GM13976 (cell line): Measurements from ENCODE around the gene BEND5.

Source experiments
- DNase-seq: peaks from one replicate; pipeline ENCODE4 v3.0.0; 2012; ENCODE audit warnings: low spot score
- in situ Hi-C: fragments of 300-500 bp; cut with MboI; formaldehyde crosslinking; loops from one replicate; pipeline ENCODE4 v1.12.0; 2022; ENCODE audit warnings: low sequenced_read_pairs, mixed read lengths, inconsistent platforms; ENCODE audit not compliant: unreplicated experiment
- TF ChIP-seq, protein P1 (sequence below): IDR thresholded peaks from 2 replicates; pipeline ENCODE4 v1.5.1; 2012; ENCODE audit warnings: borderline replicate concordance, mild to moderate bottlenecking; ENCODE audit not compliant: insufficient read depth; ENCODE audit errors: extremely low read depth, missing control alignments, control extremely low read depth

Gene BEND5

DNA sequence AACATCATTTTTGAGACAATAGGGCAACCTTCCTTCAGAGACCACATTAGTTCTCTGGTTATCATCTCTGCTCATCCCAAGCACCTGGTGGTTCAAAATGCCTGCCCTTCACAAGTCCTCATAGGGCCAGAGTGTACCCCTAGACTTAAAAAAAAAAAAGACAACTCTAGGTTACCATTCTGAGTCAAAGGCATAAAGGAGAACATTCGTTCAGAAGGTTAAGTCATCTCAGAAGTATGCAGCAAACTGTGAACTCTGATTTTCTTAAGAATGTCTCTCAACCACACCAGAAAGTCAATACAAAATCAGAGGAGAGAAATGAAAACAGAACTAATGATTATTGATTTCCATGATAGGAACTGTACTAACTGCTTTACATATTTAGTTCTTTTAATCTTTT lies 9.2 kb upstream of the BEND5 start:
- DNase-seq, result no peak
- TF ChIP-seq, protein P1, sequence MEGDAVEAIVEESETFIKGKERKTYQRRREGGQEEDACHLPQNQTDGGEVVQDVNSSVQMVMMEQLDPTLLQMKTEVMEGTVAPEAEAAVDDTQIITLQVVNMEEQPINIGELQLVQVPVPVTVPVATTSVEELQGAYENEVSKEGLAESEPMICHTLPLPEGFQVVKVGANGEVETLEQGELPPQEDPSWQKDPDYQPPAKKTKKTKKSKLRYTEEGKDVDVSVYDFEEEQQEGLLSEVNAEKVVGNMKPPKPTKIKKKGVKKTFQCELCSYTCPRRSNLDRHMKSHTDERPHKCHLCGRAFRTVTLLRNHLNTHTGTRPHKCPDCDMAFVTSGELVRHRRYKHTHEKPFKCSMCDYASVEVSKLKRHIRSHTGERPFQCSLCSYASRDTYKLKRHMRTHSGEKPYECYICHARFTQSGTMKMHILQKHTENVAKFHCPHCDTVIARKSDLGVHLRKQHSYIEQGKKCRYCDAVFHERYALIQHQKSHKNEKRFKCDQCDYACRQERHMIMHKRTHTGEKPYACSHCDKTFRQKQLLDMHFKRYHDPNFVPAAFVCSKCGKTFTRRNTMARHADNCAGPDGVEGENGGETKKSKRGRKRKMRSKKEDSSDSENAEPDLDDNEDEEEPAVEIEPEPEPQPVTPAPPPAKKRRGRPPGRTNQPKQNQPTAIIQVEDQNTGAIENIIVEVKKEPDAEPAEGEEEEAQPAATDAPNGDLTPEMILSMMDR, result no peak
- in situ Hi-C loops, result no loop called here

DNA sequence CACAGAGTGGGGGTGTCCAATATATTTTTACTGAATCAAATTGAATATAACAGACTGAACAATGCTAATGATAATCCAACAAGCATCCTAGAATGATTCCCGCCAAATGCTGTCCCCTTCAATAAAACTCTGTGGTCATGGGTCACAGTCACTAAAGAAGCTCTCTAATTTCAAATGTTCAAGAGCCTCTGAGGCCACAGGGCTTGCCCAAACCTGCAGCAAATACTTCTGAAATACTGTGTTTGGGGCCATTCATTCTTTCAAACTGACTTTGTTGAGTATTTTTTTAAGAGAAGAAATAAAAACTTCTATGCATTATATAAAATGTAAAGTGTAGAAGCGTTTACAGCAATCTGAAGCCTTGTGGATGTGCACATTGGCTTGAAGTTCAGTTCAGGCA lies 7.6 kb upstream of the BEND5 start:
- in situ Hi-C loops, result no loop called here
- DNase-seq, result no peak
- TF ChIP-seq, protein P1, result no peak

DNA sequence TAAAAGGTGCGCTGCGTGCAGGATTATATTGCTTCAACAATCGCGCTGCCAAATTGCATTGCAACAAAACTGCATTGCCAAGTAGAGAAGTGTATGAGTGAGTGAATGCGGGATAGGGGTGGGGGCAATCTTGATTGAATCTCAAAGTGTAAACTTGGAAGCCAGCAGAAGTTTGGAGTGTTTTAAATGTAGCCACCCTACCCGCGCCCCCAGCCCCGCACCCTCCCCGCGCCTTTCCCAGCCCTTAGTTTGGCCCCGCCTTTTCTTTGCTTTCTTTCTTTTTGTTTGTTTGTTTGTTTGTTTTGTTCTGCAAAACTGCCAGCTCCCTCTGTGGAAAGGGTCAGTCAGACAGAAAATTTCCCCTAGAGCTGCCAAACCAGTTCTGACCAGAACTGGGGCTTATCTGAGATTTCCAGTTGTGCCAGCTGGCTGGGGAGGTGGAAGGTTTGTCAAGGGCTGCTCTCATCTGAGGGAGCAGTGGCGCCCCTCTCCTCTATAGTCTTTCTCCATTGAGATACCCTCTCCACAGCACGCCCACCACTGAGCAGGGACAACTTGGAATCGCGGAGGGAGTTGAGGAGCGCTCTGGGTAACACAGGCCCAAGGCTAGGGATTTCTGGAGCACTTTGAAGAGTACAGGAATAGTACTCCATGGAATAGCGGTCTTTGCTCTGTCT lies 666 bp upstream of the BEND5 start:
- in situ Hi-C loops, result no loop called here
- no peak for DNase-seq
- TF ChIP-seq, protein P1, result no peak

DNA sequence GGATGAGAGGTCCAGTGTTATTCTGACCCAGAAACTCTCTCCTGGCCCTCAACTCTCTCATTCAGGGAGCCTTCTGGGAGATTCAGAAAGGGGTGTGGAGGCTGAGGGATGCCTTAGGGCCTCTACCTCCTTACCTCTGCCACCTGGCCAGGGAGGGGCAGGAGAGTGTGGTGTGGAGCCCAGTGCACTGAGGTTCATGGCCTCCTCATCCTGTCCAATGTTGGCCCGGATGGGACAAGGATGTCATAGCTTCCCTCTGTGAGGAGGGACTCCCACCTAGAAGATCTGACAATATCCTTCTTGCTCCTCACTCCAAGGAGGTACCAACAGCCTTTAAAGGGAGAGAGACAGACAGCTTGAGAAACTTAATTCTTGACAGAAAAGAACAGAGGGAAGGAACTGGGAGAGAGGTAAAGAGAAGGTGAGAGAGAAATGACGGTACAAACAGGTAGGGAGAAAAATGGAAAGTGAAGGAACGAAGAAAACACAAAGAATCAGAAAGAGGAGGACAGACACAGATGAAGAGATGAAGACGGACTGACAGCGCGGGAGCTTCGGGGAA lies 779 bp downstream of the BEND5 start:
- in situ Hi-C loops, result no loop called here
- DNase-seq, result no peak
- TF ChIP-seq, protein P1, result no peak

DNA sequence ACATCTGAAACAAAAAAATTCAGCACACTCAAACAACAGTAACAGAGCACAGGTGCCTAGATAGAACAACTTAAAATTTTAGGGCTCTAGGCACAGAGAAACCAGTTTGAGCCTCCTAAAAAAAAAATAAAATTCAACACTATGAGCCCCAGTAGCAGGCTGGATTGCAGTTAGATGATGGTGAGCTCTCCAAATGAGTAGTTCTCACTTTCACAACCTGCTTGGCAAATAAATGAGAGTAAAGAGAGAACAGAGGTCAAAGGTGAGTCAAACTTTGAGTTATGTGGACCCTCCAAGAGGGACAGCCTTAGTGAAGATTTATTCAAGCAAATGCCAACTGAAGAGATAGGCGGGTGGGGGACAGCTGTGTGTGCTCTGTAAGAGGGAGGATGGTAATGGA lies 3.6 kb downstream of the BEND5 start:
- in situ Hi-C loops, result no loop called here
- TF ChIP-seq, protein P1, result no peak
- no peak for DNase-seq

DNA sequence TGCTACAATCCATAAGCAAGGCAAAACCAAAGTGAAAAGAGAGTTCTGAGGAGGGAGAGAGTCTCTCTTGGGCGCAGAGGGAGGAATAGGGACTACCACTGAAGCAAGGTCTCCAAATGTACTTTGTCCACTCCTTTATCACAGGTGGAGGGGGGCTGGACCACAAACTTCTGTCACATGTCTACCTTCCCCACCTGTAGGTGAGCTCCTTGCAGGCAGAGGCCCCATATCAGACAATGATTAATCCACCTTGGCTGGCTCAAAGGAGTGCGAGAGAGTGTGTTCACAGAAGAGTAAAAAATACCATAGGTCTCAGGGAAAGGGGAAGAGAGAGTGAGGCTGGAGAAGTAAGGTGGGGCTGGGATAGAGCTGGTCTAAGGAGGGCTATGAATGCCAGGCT lies 4.5 kb downstream of the BEND5 start:
- DNase-seq, result no peak
- in situ Hi-C loops, result no loop called here
- TF ChIP-seq, protein P1, result no peak
